PC-3 (cell line): ENCODE results near the gene ARRB1. TPM values are rescaled to one million over a fixed set of nuclear protein-coding genes. Genes with fewer than 3 reads are reported as not detected.

Source experiments
- ATAC-seq: fragments of 200-7000 bp; cut with Tn5 transposase; 2 replicates; pipeline ENCODE4 v1.9.1; 2020; ENCODE audit warnings: mild to moderate bottlenecking, moderate library complexity
- BruUV-seq: library from RNA; stranded (reverse); fragments of 400-500 nt; replicated peaks from 2 replicates; lab custom pipeline; 2021; lab: Mats Ljungman, UMichigan
- CTCF ChIA-PET: fragments of 300-600 bp; sonication (Branson Sonifier 250); formaldehyde crosslinking; loops from one replicate; lab custom pipeline; 2022; ENCODE audit warnings: antibody characterized with exemption; lab: Charles Lee
- POLR2A ChIA-PET: fragments of 300-600 bp; sonication (Branson Sonifier 250); formaldehyde crosslinking; loops from one replicate; lab custom pipeline; 2022; ENCODE audit warnings: antibody characterized with exemption; ENCODE audit not compliant: unreplicated experiment; lab: Charles Lee
- DNase-seq: peaks from one replicate; pipeline ENCODE4 v3.0.0-alpha.2; 2015
- H2AFZ ChIP-seq: fragments of 300-600 bp; sonication (generic); 2 replicates; pipeline ENCODE4 v1.6.0; 2016; ENCODE audit warnings: antibody characterized with exemption, low read length
- H3F3A ChIP-seq: fragments of 300-600 bp; sonication (generic); one replicate; pipeline ENCODE4 v1.6.0; 2017; ENCODE audit warnings: antibody characterized with exemption, low read length, control low read depth, mild to moderate bottlenecking; ENCODE audit not compliant: unreplicated experiment
- H3K27ac ChIP-seq: fragments of 300-600 bp; sonication (generic); 2 replicates; pipeline ENCODE4 v1.5.1; 2016; ENCODE audit warnings: mild to moderate bottlenecking, low read length
- H3K27me3 ChIP-seq: fragments of 300-600 bp; sonication (generic); 2 replicates; pipeline ENCODE4 v1.6.1; 2016; ENCODE audit warnings: low read length, mixed read lengths
- H3K36me3 ChIP-seq: fragments of 300-600 bp; sonication (generic); 2 replicates; pipeline ENCODE4 v1.6.1; 2016; ENCODE audit warnings: low read depth, mixed run types, low read length, mixed read lengths
- H3K4me1 ChIP-seq: fragments of 300-600 bp; sonication (generic); 2 replicates; pipeline ENCODE4 v1.5.1; 2016; ENCODE audit warnings: low read length; ENCODE audit not compliant: insufficient read depth
- H3K4me2 ChIP-seq: fragments of 300-600 bp; sonication (generic); 2 replicates; pipeline ENCODE4 v1.6.0; 2016; ENCODE audit warnings: low read length
- H3K4me3 ChIP-seq: fragments of 300-600 bp; sonication (generic); 2 replicates; pipeline ENCODE4 v1.5.1; 2016; ENCODE audit warnings: mild to moderate bottlenecking, low read length, mixed read lengths
- H3K79me2 ChIP-seq: fragments of 300-600 bp; sonication (generic); 2 replicates; pipeline ENCODE4 v1.6.1; 2017; ENCODE audit warnings: low read length, mixed read lengths
- H3K9ac ChIP-seq: fragments of 300-600 bp; sonication (generic); 2 replicates; pipeline ENCODE4 v1.6.0; 2016; ENCODE audit warnings: mild to moderate bottlenecking, low read length
- H3K9me2 ChIP-seq: fragments of 300-600 bp; sonication (generic); replicated peaks from 2 replicates; pipeline ENCODE4 v1.6.1; 2016; ENCODE audit warnings: mixed run types, low read length, mixed read lengths
- H3K9me3 ChIP-seq: fragments of 300-600 bp; sonication (generic); 2 replicates; pipeline ENCODE4 v1.6.1; 2016; ENCODE audit warnings: low read length, mixed read lengths
- H4K20me1 ChIP-seq: fragments of 300-600 bp; sonication (generic); 2 replicates; pipeline ENCODE4 v1.6.1; 2016; ENCODE audit warnings: low read length, mixed read lengths
- EZH2 ChIP-seq: fragments of 300-600 bp; sonication (generic); IDR thresholded peaks from one replicate; pipeline ENCODE4 v1.6.1; 2017; ENCODE audit warnings: antibody characterized with exemption, mild to moderate bottlenecking, low read length; ENCODE audit not compliant: unreplicated experiment
- EZH2phosphoT487 ChIP-seq: fragments of 300-600 bp; sonication (generic); IDR thresholded peaks from 2 replicates; pipeline ENCODE4 v1.6.1; 2018; ENCODE audit warnings: mild to moderate bottlenecking, antibody characterized with exemption, low read length, borderline replicate concordance
- intact Hi-C: fragments of 100-400 bp; cut with micrococcal nuclease; formaldehyde crosslinking; loops from 2 replicates; pipeline ENCODE4 v1.9.0; 2023
- total RNA-seq: library from RNA; depleted of rRNA; stranded (reverse); fragments of >200 nt; gene quantifications from 2 replicates; pipeline ENCODE4 v1.2.3, GENCODE V29; 2014
- TF ChIP-seq, protein P1 (sequence below): fragments of 300-600 bp; sonication (generic); conservative IDR thresholded peaks from 2 replicates; pipeline ENCODE4 v1.5.1; 2017; ENCODE audit warnings: antibody characterized with exemption, low read depth, mild to moderate bottlenecking, low read length

The ARRB1 gene
- total RNA-seq, 1 experiment from 2014 or later = 19.1 TPM

DNA sequence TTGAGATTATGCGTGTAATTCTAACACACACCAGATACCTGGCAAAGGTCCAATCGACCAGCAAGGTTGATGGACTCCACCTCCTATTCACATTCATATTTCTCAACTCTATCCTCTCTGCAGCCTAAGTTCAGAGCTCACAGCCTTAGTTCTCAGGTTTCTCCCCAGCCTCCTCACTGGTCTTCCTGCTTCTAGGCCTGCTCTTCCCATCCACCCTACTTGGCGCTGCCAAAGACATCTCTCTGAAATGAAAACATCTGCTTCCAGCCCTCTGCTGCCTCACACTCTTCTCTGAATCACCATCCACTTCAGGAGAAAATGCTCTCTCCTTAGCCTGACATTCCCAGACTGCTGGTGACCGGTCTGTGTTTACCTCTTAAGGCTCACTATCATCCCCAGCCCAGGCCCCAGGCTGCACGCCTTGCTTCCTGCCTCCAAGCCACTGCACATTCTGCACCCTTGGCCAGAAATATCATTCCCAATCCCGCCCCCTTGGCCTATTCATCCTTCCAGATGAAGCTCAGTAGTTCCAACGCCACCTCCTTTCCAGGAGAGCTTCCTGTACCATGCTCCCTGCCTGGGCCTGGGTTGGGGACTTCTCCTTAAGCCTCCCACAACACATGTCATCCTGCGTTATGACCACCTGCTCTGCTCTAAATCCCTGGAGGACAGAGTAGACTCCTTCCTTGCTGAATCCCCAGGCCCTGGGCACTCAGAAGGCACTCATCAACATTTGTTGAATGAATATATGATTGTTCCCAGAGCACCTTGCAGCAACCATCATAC, 3.5 kb downstream of the ARRB1 start:
- Histone ChIP-seq H3K4me1 (peaks cover 27% of the 10 kb centered on the region), H3K4me3 (no peak overlapping the region), H3K9me2 (no peaks in the 10 kb centered on the region), H4K20me1 (no peaks in the 10 kb centered on the region), H3K27ac (no peak overlapping the region), H3K27me3 (no peaks in the 10 kb centered on the region), H3K9me3 (no peaks in the 10 kb centered on the region), H3K9ac (no peak overlapping the region), H3F3A (no peaks in the 10 kb centered on the region), H2AFZ (no peak overlapping the region), H3K4me2 (no peak overlapping the region), H3K36me3 (no peaks in the 10 kb centered on the region), H3K79me2 (no peaks in the 10 kb centered on the region)
- CTCF ChIA-PET = no interaction called here
- BruUV-seq = no TSS peak
- DNase-seq (no peak), ATAC-seq (no peak)
- POLR2A ChIA-PET = no interaction called here
- TF ChIP-seq, protein P1, sequence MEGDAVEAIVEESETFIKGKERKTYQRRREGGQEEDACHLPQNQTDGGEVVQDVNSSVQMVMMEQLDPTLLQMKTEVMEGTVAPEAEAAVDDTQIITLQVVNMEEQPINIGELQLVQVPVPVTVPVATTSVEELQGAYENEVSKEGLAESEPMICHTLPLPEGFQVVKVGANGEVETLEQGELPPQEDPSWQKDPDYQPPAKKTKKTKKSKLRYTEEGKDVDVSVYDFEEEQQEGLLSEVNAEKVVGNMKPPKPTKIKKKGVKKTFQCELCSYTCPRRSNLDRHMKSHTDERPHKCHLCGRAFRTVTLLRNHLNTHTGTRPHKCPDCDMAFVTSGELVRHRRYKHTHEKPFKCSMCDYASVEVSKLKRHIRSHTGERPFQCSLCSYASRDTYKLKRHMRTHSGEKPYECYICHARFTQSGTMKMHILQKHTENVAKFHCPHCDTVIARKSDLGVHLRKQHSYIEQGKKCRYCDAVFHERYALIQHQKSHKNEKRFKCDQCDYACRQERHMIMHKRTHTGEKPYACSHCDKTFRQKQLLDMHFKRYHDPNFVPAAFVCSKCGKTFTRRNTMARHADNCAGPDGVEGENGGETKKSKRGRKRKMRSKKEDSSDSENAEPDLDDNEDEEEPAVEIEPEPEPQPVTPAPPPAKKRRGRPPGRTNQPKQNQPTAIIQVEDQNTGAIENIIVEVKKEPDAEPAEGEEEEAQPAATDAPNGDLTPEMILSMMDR = no peak
- TF ChIP-seq EZH2 (no peak), EZH2phosphoT487 (no peak)
- intact Hi-C loops = no loop called here

DNA sequence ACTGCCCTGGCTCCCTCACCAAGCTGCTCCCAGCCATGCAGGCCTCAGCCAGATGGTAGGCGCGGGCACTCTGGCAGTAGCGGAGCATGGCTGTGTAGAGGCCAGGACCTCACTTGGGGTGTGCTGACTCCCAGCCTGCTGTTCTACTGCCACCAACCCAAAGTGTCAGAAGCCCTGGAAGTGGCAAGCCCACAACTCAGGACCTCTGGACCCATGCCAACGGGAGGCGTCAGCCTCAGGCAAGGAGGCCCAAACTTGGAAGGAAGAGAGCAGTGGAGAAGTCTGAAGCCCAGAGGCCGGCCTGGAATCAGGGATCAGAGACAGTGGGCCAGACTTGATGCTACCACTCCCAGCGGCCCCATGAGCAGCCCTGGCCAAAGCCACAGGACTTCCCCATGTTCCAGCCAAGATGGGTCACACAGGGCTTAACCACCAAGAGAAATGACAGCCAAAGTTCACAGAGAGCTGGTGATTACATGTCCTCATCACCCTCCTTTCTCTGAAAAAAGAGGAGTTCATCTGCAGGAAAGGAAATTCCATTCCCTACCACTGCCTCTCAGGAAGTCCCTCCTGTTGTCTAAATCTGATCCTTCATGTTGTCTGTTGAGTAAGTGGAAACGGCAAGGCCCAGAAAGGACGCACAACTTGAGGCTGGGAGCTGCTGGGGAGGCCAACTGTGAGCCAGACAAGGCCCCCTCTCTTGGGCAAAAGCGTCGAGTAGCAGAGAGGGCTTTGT, 4.4 kb downstream of the ARRB1 start:
- Histone ChIP-seq H3K79me2 (no peaks in the 10 kb centered on the region), H3K9me3 (no peaks in the 10 kb centered on the region), H3K4me1 (peaks cover 22% of the 10 kb centered on the region), H2AFZ (no peak overlapping the region), H3F3A (no peaks in the 10 kb centered on the region), H3K27me3 (no peaks in the 10 kb centered on the region), H3K4me3 (no peak overlapping the region), H4K20me1 (no peaks in the 10 kb centered on the region), H3K36me3 (no peaks in the 10 kb centered on the region), H3K27ac (no peak overlapping the region), H3K4me2 (no peak overlapping the region), H3K9ac (no peak overlapping the region), H3K9me2 (no peaks in the 10 kb centered on the region)
- BruUV-seq = no TSS peak
- DNase-seq = no peak
- no peak for TF ChIP-seq EZH2phosphoT487
- TF ChIP-seq EZH2 = no peak
- TF ChIP-seq, protein P1 = no peak
- intact Hi-C loops = no loop called here
- ChIA-PET CTCF (no interaction called here), POLR2A (no interaction called here)
- ATAC-seq = no peak
